Adrenal gland (tissue), 12 donors: Measurements from ENCODE around the gene C1RL. TPM values are rescaled to one million over a fixed set of nuclear protein-coding genes. Genes with fewer than 3 reads are reported as not detected.

ENCODE experiments used
- DNase-seq, 7 donors: peaks; one replicate each; pipeline ENCODE4 v3.0.0-alpha.2; 2019 to 2020
- H3K27ac ChIP-seq, 5 donors: fragments of 200-600 bp; sonication (generic) in 4 of 5; 1 replicate in 3 of 5; 2 replicates in 2 of 5; pipeline versions ENCODE4 v1.5.1 to v1.8.0; 2016 to 2020; ENCODE audit warnings: mild to moderate bottlenecking in 1 of 5
- H3K27me3 ChIP-seq: fragments of 200-600 bp; 2 replicates; pipeline ENCODE4 v1.8.0; 2021
- H3K36me3 ChIP-seq, 2 donors: fragments of 200-600 bp; replicated peaks in 1 of 2; 1 replicate in 1 of 2; 2 replicates in 1 of 2; pipeline versions ENCODE4 v1.5.1 to v1.8.0; 2018 to 2022
- H3K4me1 ChIP-seq, 2 donors: fragments of 200-600 bp; replicated peaks in 1 of 2; 1 replicate in 1 of 2; 2 replicates in 1 of 2; pipeline versions ENCODE4 v1.5.1 to v1.8.0; 2018 to 2021
- H3K4me3 ChIP-seq, 4 donors: fragments of 200-600 bp; sonication (generic) in 3 of 4; one replicate each; pipeline ENCODE4 v1.5.1; 2016 to 2018
- H3K9me3 ChIP-seq, 3 donors: fragments of 200-600 bp; sonication (generic) in 1 of 3; replicated peaks in 1 of 3; 1 replicate in 2 of 3; 2 replicates in 1 of 3; pipeline versions ENCODE4 v1.5.1 to v1.8.0; 2016 to 2021
- CTCF ChIP-seq, 6 experiments: fragments of 450-650 bp in 4 of 6; fragments of 200-600 bp in 2 of 6; sonication (generic) in 1 of 6; IDR thresholded peaks; 1 replicate in 5 of 6; 2 replicates in 1 of 6; pipeline versions ENCODE4 v1.5.1 to v1.8.0; 2016 to 2021; ENCODE audit warnings: antibody characterized with exemption in 6 of 6, mild to moderate bottlenecking in 2 of 6, moderate library complexity in 1 of 6
- POLR2A ChIP-seq, 2 donors: fragments of 450-650 bp; IDR thresholded peaks; one replicate each; pipeline ENCODE4 v1.6.1; 2017; ENCODE audit warnings: antibody characterized with exemption in 2 of 2, mild to moderate bottlenecking in 2 of 2, moderate library complexity in 1 of 2
- WGBS, 4 donors: extraction: QIAGEN DNeasy Blood & Tissue Kit in 2 of 4; methylation state at CpG; one replicate each; pipeline versions ENCODE4 v1.1.5 to v1.1.7; 2013 to 2017; 5-methylcytosine and 5-hydroxymethylcytosine counted together
- intact Hi-C, 2 donors: fragments of 100-400 bp; cut with DNase I; formaldehyde crosslinking; loops; one replicate each; pipeline versions ENCODE4 v1.14.1 to v1.15.0; 2022 to 2023
- polyA plus RNA-seq, 3 donors: library from polyadenylated mRNA; stranded (reverse); fragments of 200-250 nt in 2 of 3; fragments of 350-450 nt in 1 of 3; fragmentation: Illumina TruSeq in 1 of 3; extraction: RNeasy Lipid Tissue Mini Kit (QIAGEN cat#74804) in 1 of 3; gene quantifications; one replicate each; pipeline ENCODE4 v1.2.3, GENCODE V29; 2013 to 2014
- total RNA-seq, 9 donors: library from RNA; depleted of rRNA in 4 of 9; stranded (reverse); fragments of >200 nt in 4 of 9; fragments of 120-200 nt in 1 of 9; fragmentation: NEBNext Ultra II Directional in 1 of 9; extraction: Animal tissue kit (Norgen Biotek cat#: 25700) in 1 of 9; gene quantifications; one replicate each; pipeline versions ENCODE4 v1.1.0 to v1.2.4, GENCODE V29; 2013 to 2023
- donor health status: healthy with polysubstance abuse.
- donor health status: Bipolar disorder and iron deficiency.
- donor health status: DM: yes; HTN: yes; CAD: no.
- donor health status: DM: no; HTN: no; CAD: no.
- donor health status: DM: no; HTN: no; CAD: no.
- donor health status: DM: yes; HTN: yes; CAD: no.

Gene C1RL
- total and polyA plus RNA-seq, 12 donors, result 33.3 to 407 (median 157) TPM

- intact Hi-C loops, result no loop called here
These were observed 28.9 kb upstream of the C1RL start for GRCh38 chr12:7137908-7138307.

GRCh38 chr12:7136676-7137075 is 27.7 kb upstream of the C1RL start:
- TF ChIP-seq POLR2A (IDR thresholded peaks at IDR 0.05), result no peak
- no peak for TF ChIP-seq CTCF (IDR thresholded peaks at IDR 0.05)
- Histone ChIP-seq H3K36me3 (peaks cover 0 to 56% of the 10 kb centered on the region in 2 donors), H3K27me3 (no peaks in the 10 kb centered on the region), H3K27ac (no peak overlapping the region), H3K4me3 (no peak overlapping the region), H3K9me3 (no peaks in the 10 kb centered on the region), H3K4me1 (peaks cover 0 to 2% of the 10 kb centered on the region in 2 donors)
- intact Hi-C loops, result no loop called here
- 86 to 100% (median 93%) methylated on average over 3 of the region's 3 CpGs for WGBS, 4 donors
- DNase-seq, result no peak

More at GRCh38 chr12:7137908-7138307, 28.9 kb upstream of the C1RL start:
- no peak overlapping the region for H3K4me3 ChIP-seq
- no peaks in the 10 kb centered on the region for H3K27me3 ChIP-seq
- H3K4me1 ChIP-seq, result no peaks in the 10 kb centered on the region
- no peak for DNase-seq
- 48 to 62% (median 55%) methylated on average over 4 of the region's 4 CpGs for WGBS, 4 donors
- no peaks in the 10 kb centered on the region for H3K9me3 ChIP-seq
- H3K27ac ChIP-seq, result no peak overlapping the region
- peaks cover 0 to 60% of the 10 kb centered on the region in 2 donors for H3K36me3 ChIP-seq
- TF ChIP-seq CTCF (IDR thresholded peaks at IDR 0.05), result no peak
- no peak for TF ChIP-seq POLR2A (IDR thresholded peaks at IDR 0.05)

GRCh38 chr12:7136071-7136470 is 27.1 kb upstream of the C1RL start:
- no peaks in the 10 kb centered on the region for H3K9me3 ChIP-seq
- intact Hi-C loops, result no loop called here
- no peak overlapping the region for H3K27ac ChIP-seq
- H3K36me3 ChIP-seq, result peaks cover 0 to 52% of the 10 kb centered on the region in 2 donors
- peaks cover 1 to 8% of the 10 kb centered on the region in 2 donors for H3K4me1 ChIP-seq
- no peaks in the 10 kb centered on the region for H3K27me3 ChIP-seq
- WGBS, 4 donors, result 89 to 97% (median 93%) methylated on average over 6 to 7 of the region's 7 CpGs
- no peak overlapping the region for H3K4me3 ChIP-seq
- no peak for DNase-seq
- no peak for TF ChIP-seq CTCF (IDR thresholded peaks at IDR 0.05)
- no peak for TF ChIP-seq POLR2A (IDR thresholded peaks at IDR 0.05)

- Histone ChIP-seq H3K9me3 (no peaks in the 10 kb centered on the region), H3K4me1 (peaks cover 13 to 17% of the 10 kb centered on the region in 2 donors), H3K36me3 (peaks cover 0 to 43% of the 10 kb centered on the region in 2 donors), H3K4me3 (no peak overlapping the region), H3K27me3 (no peaks in the 10 kb centered on the region), H3K27ac (no peak overlapping the region)
- intact Hi-C loops, result no loop called here
- no peak for TF ChIP-seq CTCF (IDR thresholded peaks at IDR 0.05)
- TF ChIP-seq POLR2A (IDR thresholded peaks at IDR 0.05), result no peak
- DNase-seq, result no peak
- 86 to 92% (median 90%) methylated on average over 12 of the region's 12 CpGs for WGBS, 4 donors
These were observed 25.6 kb upstream of the C1RL start for GRCh38 chr12:7134396-7135166.
